SK-N-MC (cell line): ENCODE results near the gene BRSK2.

Experiments used
- EZH2 ChIP-seq: fragments of 200-600 bp; sonication (generic); IDR thresholded peaks from one replicate; pipeline ENCODE4 v1.6.1; 2017; ENCODE audit warnings: antibody characterized with exemption
- FOXP2 ChIP-seq: optimal IDR thresholded peaks from 2 replicates; pipeline ENCODE3; 2011; ENCODE audit warnings: mild to moderate bottlenecking, moderate library complexity; ENCODE audit not compliant: insufficient read depth; ENCODE audit errors: extremely low read length, control extremely low read depth
- POLR2AphosphoS5 ChIP-seq: IDR thresholded peaks from 2 replicates; pipeline ENCODE4 v1.6.1; 2012; ENCODE audit warnings: mild to moderate bottlenecking, low read depth, low read length, borderline replicate concordance

GRCh38 chr11:1344056-1344635 lies 45.6 kb upstream of the BRSK2 start:
- TF ChIP-seq EZH2 (no peak), POLR2AphosphoS5 (no peak), FOXP2 (no peak)
